Inferior parietal cortex (tissue), 1 donor: ENCODE data around the gene CACNA1C.
"Not testable (repeated sequence)": the region's sequence is repeated elsewhere in the genome, so short reads cannot be mapped to it uniquely, and the experiment has no call there.

Experiments
- DNase-seq: peaks from one replicate; pipeline ENCODE4 v3.0.0-alpha.2; 2016; ENCODE audit errors: extremely low spot score

CACNA1C gene

GRCh38 chr12:2251526-2252209 lies 198.9 kb downstream of the CACNA1C start:
- no peak for DNase-seq

- DNase-seq, result no peak
These were observed 202.5 kb downstream of the CACNA1C start for GRCh38 chr12:2255311-2255710.

- DNase-seq, result not testable (repeated sequence)
These were observed 202.9 kb downstream of the CACNA1C start for GRCh38 chr12:2255731-2256130.

GRCh38 chr12:2256453-2256852 lies 203.7 kb downstream of the CACNA1C start:
- DNase-seq, result no peak

- DNase-seq, result no peak
These were observed 204.1 kb downstream of the CACNA1C start for GRCh38 chr12:2256915-2257314.

GRCh38 chr12:2258025-2258424 lies 205.2 kb downstream of the CACNA1C start:
- no peak for DNase-seq

- DNase-seq, result no peak
These were observed 206.6 kb downstream of the CACNA1C start for GRCh38 chr12:2259369-2259768.

- DNase-seq, result no peak
These were observed 207.7 kb downstream of the CACNA1C start for GRCh38 chr12:2260441-2260840.

- DNase-seq, result no peak
These were observed 208.9 kb downstream of the CACNA1C start for GRCh38 chr12:2261708-2262107.

- no peak for DNase-seq
These were observed 209.7 kb downstream of the CACNA1C start for GRCh38 chr12:2262449-2262848.

GRCh38 chr12:2263901-2264300 lies 211.1 kb downstream of the CACNA1C start:
- DNase-seq, result no peak

GRCh38 chr12:2264651-2265232 lies 212.0 kb downstream of the CACNA1C start:
- DNase-seq, result no peak

GRCh38 chr12:2265461-2266167 lies 212.8 kb downstream of the CACNA1C start:
- no peak for DNase-seq

GRCh38 chr12:2266666-2267620 lies 214.2 kb downstream of the CACNA1C start:
- DNase-seq, result no peak

- DNase-seq, result no peak
These were observed 215.1 kb downstream of the CACNA1C start for GRCh38 chr12:2267703-2268470.

GRCh38 chr12:2268471-2269286 lies 215.9 kb downstream of the CACNA1C start:
- peak; percentile 31 for DNase-seq

GRCh38 chr12:2270846-2271245 lies 218.1 kb downstream of the CACNA1C start:
- DNase-seq, result no peak

GRCh38 chr12:2271961-2272360 lies 219.2 kb downstream of the CACNA1C start:
- no peak for DNase-seq

- DNase-seq, result no peak
These were observed 220.5 kb downstream of the CACNA1C start for GRCh38 chr12:2273288-2273687.

- no peak for DNase-seq
These were observed 221.0 kb downstream of the CACNA1C start for GRCh38 chr12:2273751-2274150.
